ENCODE measurements around the gene GLIS1.

GLIS1 gene

DNA sequence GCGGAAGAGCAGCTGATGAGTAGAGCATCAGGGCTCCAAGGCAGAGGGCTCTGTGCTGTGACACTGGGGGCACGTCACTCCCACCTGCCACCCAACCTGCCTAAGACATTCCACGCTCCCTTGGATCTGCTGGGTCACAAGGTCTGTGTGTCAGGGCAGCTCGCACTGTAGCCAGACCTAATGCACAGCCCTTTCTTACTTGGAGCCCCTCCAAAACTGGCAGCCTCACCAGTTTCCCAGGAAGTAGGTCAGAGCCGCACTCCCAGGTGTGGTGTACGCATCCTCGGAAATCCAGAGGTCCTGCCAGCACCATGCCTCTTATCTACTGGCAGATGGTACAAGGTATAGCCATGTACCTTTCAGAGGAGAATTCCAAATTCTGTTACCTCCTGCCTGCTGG is 257.5 kb downstream of the GLIS1 start:
- no peak for TF ChIP-seq GATA2 (IDR thresholded peaks at IDR 0.05; ENCODE audit: low read depth, low read length)

DNA sequence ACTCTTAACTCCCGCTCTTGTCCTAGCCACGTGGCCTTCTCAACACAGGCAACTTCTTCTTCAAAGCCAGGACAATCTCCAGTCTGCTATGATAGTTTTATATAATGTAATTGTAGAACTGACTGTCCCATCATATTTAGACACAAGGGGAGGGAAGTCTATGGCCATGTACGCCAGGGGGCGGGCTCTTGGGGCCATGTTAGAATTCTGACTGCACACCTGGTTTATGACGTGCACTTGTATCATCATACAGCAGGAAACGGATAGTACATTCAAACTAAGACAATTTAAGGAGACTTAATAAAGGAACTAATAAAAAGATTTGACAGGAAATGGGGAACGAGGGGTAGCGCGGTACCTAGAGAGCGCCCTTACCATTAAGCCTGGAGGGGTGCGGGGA is 258.3 kb downstream of the GLIS1 start:
- TF ChIP-seq GATA2 (IDR thresholded peaks at IDR 0.05; ENCODE audit: low read depth, low read length) (no peak), GATA3 (IDR thresholded peaks at IDR 0.05; ENCODE audit: low read depth, low read length) (no peak)

DNA sequence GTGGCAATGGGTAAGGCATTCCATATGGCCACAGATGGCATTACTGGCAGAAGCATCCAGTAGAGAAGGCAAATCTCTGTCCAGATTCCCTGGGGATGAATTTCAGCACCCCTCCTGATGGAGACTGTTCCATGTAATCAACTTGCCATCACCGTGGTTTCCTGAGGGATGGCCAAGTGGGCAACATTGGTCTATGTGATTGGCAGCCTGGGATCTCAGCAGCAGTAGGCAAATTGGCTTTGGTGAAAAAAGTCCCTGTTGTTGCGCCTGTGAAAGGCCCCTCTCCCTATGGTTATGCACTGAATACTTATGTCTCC is 260.5 kb downstream of the GLIS1 start:
- TF ChIP-seq GATA2 (IDR thresholded peaks at IDR 0.05; ENCODE audit: low read depth, low read length) (no peak), GATA3 (IDR thresholded peaks at IDR 0.05; ENCODE audit: low read depth, low read length) (no peak)

DNA sequence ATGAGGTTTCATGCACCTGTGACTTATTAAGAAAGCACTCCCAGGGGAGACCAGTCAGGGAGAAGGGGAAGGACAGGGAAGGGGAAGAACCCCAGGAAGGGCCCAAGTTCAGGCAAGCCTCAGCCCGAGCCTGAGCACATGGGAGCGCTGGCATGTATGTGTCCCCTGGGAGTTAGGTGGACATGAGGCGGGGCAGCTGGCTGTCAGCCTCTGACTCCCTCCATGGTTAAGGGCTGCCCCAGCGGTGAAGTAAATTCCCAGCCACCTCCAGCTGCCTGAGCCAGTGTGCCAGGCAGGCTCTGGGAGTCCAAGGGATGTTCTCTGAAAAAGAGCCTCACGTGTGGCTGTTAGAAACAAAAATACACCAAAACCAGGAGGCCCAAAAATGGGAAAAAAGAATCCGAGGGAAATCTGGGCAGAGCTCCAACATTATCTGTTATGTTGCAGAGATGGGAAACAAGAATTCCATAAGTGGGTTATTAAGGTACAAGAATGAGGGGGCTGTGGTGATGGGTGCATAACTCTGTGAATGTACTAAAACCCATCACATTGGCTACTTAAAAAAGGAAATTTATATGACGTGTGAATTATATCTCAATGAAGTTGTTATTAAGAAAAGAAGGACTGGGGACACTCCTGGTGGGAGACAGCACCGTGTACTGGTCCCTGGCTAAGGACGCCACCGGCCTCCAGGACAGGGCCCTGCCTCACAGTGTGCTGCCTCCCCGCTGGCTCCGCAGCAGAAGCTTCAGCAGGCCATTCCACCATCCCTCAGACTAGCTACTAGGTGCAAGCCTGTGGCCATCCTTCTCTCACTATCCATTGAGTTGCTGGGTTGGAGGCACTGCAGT is 261.1 kb downstream of the GLIS1 start:
- TF ChIP-seq GATA2 (IDR thresholded peaks at IDR 0.05; ENCODE audit: low read depth, low read length), result no peak
- TF ChIP-seq GATA3 (IDR thresholded peaks at IDR 0.05; ENCODE audit: low read depth, low read length), result no peak

DNA sequence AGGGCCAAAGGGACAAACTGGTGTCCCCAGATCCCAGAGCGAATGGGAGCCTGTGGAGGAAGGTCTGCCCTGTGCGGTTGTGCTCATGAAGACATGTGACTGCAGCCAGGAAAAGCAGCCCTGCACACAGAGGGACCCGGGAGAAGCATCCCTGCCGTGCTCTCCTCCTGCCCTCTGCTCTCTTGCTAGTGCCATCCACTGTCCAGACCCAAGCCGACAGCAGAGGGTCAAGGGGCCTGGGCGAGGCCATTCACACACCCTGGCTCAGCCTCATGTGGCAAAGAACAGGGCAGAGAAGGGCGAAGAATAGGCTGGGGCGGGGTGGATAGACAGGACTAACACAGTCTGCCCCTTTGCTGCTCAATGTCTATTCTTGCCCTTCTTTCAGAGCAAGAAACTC is 262.4 kb downstream of the GLIS1 start:
- no peak for TF ChIP-seq GATA2 (IDR thresholded peaks at IDR 0.05; ENCODE audit: low read depth, low read length)

DNA sequence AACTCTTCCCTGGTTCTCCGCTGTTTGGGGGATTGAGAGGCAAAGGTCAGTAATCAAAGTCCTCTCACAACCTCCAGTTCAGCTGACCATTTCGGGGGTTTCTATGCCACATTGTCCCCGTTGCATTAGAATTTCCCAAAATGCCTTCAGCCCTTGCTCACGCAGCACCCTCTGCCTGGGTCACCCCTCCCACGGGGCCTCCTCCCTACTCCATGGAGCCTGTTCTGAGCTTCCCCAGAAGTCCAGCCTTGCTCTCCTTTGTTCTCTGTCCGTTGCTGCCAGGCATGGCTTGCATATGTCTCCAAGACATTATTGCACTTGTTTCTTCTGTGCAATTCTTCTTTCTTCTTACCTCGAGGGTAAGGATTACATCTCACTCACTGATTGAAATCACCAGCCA is 263.3 kb downstream of the GLIS1 start:
- TF ChIP-seq GATA2 (IDR thresholded peaks at IDR 0.05; ENCODE audit: low read depth, low read length), result no peak
- no peak for TF ChIP-seq GATA3 (IDR thresholded peaks at IDR 0.05; ENCODE audit: low read depth, low read length)

DNA sequence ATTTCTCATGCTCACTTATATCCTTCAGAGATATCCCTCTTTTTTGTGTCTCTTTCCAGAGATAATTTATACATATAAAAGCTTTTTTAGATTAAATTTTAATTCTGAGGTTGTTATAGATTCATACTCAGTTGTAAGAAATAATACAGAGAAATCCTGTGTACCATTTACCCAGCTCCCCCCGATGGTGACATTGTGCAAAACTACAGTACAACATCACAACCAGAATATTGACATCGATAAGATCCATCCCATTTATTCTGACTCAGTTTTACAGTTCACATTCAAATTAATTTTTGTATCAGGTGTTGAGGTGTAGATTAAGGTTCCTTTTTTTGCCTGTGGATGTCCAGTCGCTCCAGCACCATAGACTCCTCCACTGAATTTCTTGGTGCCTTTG is 265.5 kb downstream of the GLIS1 start:
- TF ChIP-seq GATA2 (IDR thresholded peaks at IDR 0.05; ENCODE audit: low read depth, low read length) (no peak), GATA3 (IDR thresholded peaks at IDR 0.05; ENCODE audit: low read depth, low read length) (no peak)

DNA sequence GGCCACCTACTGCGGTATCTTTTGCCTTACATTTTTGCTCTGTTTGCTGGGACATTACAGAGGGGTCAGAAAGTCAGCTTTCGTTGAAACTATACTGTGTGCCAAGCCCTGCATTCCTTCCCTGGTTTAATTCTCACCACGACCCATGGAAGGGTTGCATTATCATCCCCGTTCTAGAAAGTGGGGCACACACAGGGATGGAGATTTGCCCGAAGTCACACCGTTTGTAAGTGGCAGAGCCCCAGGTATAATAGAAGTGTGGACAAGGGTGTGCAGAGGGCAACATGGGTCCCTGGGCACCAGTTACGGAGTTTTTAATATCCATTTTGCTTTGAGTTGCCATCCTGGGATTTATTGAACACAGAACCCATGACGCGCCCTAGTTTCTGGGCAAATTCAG is 268.0 kb downstream of the GLIS1 start:
- TF ChIP-seq GATA2 (IDR thresholded peaks at IDR 0.05; ENCODE audit: low read depth, low read length) (no peak), GATA3 (IDR thresholded peaks at IDR 0.05; ENCODE audit: low read depth, low read length) (no peak)

DNA sequence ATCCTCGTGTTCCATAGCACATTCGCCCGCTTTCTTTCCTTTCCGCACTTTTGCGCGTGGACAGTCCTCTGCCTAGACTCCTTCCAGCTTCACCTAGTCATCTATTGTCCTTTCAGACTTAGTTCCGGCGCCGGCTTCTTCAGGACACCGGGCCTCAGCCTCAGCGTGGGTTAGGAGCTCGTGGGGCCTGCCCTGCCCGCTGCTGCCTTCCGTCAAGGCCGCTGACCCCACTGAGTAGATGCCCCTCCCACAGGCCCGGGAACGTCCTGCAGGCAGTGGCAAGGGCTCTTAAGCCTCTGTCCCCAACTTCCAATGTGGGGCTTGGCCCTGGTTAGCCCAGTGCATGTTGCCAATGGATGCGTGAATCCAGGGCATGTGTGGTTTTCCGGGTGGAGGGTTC is 268.4 kb downstream of the GLIS1 start:
- no peak for TF ChIP-seq GATA2 (IDR thresholded peaks at IDR 0.05; ENCODE audit: low read depth, low read length)
- no peak for TF ChIP-seq GATA3 (IDR thresholded peaks at IDR 0.05; ENCODE audit: low read depth, low read length)

DNA sequence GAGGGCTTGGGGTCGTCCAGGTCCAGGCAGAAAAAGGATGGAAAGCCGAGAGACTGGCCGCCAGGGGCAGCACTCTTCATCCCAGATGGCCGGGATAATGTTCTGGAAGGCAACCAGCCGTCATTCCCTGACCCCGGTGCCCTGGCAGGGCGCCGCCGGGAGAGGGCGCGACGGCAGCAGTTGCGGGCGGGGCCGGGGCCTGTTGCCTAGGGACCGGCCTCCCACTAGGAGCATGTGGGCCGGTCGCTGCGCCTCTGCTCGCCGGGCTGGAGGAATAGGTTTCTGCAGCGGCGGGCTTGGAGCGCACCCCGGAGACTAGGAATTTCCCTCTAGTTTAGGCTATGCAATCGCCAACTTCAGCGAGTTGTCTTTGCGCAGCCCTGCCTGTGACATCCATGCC is 268.8 kb downstream of the GLIS1 start:
- TF ChIP-seq GATA3 (IDR thresholded peaks at IDR 0.05; ENCODE audit: low read depth, low read length) (no peak), GATA2 (IDR thresholded peaks at IDR 0.05; ENCODE audit: low read depth, low read length) (no peak)

DNA sequence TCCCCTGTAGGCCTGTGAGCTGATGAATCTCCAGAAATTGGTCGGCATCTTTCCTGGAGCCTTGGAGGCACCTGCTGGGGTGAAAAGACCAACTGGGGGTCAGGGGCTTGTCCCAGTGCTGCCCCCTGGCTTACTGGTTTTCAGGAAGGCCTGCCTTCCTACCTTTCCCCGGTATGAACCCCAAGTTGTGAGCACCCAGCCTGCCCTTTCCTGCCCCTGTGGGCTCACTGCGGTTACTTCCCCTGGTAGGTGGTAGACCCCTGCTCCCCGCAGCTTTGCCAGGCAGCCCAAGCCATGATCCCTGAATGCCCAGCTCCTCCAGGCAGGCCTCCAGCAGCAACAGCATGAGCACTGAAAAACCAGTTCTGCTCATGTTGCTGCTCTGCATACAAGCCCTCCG is 269.6 kb downstream of the GLIS1 start:
- no peak for TF ChIP-seq GATA2 (IDR thresholded peaks at IDR 0.05; ENCODE audit: low read depth, low read length)
- TF ChIP-seq GATA3 (IDR thresholded peaks at IDR 0.05; ENCODE audit: low read depth, low read length), result no peak

DNA sequence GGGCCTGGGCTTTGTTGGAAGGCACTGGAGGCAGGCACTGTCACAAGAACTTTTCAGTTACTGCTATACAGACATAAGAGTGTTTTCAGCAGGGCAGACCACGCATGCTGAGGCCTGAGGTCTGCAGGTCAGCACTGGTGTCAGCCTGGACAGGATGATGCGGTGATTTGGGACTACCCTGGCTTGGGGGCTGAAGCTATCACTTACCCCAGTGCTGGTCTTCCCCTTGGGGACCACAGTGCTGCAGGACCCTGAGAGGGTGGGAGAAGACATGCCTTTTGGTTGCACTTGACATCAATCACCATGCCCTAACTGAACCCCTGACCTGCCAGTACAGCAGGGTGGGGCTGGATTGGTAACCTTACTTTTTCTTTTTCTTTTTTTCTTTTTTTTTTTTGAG is 270.6 kb downstream of the GLIS1 start:
- no peak for TF ChIP-seq GATA2 (IDR thresholded peaks at IDR 0.05; ENCODE audit: low read depth, low read length)
- TF ChIP-seq GATA3 (IDR thresholded peaks at IDR 0.05; ENCODE audit: low read depth, low read length), result no peak

DNA sequence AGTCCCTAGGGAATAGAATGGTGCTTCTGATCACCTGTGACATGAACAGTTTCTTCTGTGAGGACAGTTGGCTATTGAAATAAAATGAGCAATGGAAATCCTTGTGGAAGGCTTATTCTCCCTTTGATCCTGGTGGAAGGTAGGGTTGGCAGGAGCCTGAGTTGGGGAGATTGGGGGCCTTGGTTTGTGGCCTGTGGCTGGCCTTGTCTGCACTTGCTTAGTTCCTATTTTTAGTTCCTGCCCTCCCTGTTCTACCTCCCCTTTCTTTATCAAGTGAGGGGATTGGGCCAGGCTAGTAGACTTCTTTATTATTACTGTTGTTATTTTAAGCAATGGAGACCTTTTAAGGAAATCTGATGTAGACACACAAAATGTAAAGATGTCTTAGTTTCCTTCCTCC is 271.6 kb downstream of the GLIS1 start:
- no peak for TF ChIP-seq GATA2 (IDR thresholded peaks at IDR 0.05; ENCODE audit: low read depth, low read length)

DNA sequence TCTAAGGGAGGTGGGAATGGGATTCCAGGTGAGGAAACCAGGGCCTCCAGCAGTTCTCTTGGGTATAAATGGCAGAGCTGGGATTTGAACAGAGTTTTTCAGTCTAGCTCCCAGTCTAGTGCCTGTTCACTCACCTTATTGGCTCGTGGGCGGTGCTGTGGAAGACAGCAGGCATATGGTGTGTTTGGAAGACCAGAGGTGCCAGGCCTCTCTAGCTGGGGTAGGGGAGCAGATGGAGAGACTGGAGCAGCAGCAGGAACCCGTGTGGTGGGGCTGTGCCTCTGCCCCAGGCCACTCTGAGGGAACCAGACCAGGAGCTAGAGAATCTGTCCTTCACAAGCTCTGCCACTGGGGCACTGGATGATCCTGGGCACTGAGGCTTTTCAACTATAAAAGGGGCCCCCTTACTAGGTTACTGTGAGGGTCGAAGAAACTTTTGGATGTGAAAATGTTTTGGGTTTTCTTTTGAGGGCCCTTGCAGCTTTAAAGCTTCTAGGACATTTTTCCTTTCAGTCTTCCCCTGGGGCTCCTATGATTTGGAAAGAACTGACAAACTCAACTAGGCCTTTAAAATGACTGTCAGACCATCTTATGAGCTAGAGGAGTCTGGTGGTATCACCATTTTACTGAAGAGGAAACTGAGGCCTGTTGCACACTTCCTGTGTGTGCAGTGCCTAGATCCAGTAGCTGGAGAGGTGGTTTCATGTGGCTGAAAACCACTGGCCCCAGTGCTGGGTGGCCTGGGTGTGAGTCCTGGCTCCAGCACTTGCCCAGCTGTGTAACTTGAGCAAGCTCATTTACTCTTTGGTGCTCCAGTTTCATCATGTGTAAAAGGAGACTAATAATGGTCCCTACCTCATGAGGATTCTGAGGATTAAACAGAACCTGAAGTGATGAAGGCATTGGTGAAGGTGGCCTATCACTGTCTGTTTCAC is 273.7 kb downstream of the GLIS1 start:
- TF ChIP-seq GATA2 (IDR thresholded peaks at IDR 0.05; ENCODE audit: low read depth, low read length) (no peak), GATA3 (IDR thresholded peaks at IDR 0.05; ENCODE audit: low read depth, low read length) (no peak)

All from SH-SY5Y (cell line).